Activated B cell treated with CpG ODN at 0.5 μM for 24 hours (primary cell): ENCODE results near the gene LIN9. TPM values are rescaled to one million over a fixed set of nuclear protein-coding genes. Genes with fewer than 3 reads are reported as not detected.

Source experiments
- ATAC-seq: fragments of 200-7000 bp; cut with Tn5 transposase; one replicate; pipeline ENCODE4 v1.10.0; 2021; ENCODE audit warnings: low read depth, mild to moderate bottlenecking, moderate library complexity
- CTCF ChIA-PET: fragments of 350-600 bp; sonication (Branson Sonifier 250); formaldehyde crosslinking; loops from one replicate; lab custom pipeline; 2021; ENCODE audit warnings: antibody characterized with exemption; lab: Charles Lee
- POLR2A ChIA-PET: fragments of 350-600 bp; sonication (Branson Sonifier 250); formaldehyde crosslinking; loops from one replicate; lab custom pipeline; 2021; ENCODE audit warnings: antibody characterized with exemption; lab: Charles Lee
- DNase-seq: peaks from one replicate; pipeline ENCODE4 v3.0.0; 2022
- H3K27ac Mint-ChIP-seq: one replicate; pipeline ENCODE4 v1.8.0; 2020; ENCODE audit warnings: mixed read lengths
- H3K27me3 Mint-ChIP-seq: one replicate; pipeline ENCODE4 v1.8.0; 2021; ENCODE audit warnings: mixed read lengths
- H3K36me3 Mint-ChIP-seq: one replicate; pipeline ENCODE4 v1.8.0; 2021; ENCODE audit warnings: low read depth, mixed read lengths
- H3K4me1 Mint-ChIP-seq: one replicate; pipeline ENCODE4 v1.8.0; 2021; ENCODE audit warnings: mixed read lengths
- H3K4me3 Mint-ChIP-seq: one replicate; pipeline ENCODE4 v1.8.0; 2020; ENCODE audit warnings: mild to moderate bottlenecking, mixed read lengths
- H3K9me3 Mint-ChIP-seq: one replicate; pipeline ENCODE4 v1.8.0; 2020; ENCODE audit warnings: mixed read lengths
- intact Hi-C: fragments of 100-400 bp; cut with micrococcal nuclease; formaldehyde crosslinking; loops from one replicate; pipeline ENCODE4 v1.15.1; 2024
- total RNA-seq: library from RNA; stranded (reverse); gene quantifications from 2 replicates; pipeline ENCODE4 v1.2.3, GENCODE V29; 2022
- TF ChIP-seq, protein P1 (sequence below): fragments of 200-600 bp; IDR thresholded peaks from one replicate; pipeline ENCODE4 v1.8.0; 2022; ENCODE audit warnings: antibody characterized with exemption, mild to moderate bottlenecking

LIN9 gene
- total RNA-seq, 1 donor from 2014 or later: 4.5 TPM

DNA sequence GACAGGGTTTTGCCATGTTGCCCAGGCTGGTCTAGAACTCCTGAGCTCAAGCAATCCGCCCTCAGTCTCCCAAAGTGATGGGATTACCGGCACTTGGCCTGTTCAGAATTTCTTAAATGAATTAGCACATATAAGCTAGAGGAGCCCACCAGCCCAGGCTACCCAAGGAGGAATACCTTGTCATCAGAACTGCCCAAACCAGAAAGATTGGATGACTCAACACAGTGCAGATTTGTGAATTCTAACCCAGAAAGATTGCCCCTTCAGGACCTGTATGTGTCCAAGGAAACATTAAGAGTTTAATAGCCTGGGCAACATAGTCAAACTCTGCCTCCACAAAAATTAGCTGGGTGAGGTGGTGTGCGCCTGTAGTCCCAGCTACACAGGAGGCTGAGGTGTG, 14.0 kb upstream of the LIN9 start:
- CTCF ChIA-PET: no interaction called here
- H3K9me3 Mint-ChIP-seq: peaks cover 4% of the 10 kb centered on the region
- no peak for DNase-seq
- no peak for ATAC-seq
- POLR2A ChIA-PET: interaction anchor here (0.6 kb wide), 1 partner anchor 10 kb away, joined by 5 read pairs; no protein-coding TSS in a partner anchor
- no peak overlapping the region for H3K4me3 Mint-ChIP-seq
- TF ChIP-seq, protein P1, sequence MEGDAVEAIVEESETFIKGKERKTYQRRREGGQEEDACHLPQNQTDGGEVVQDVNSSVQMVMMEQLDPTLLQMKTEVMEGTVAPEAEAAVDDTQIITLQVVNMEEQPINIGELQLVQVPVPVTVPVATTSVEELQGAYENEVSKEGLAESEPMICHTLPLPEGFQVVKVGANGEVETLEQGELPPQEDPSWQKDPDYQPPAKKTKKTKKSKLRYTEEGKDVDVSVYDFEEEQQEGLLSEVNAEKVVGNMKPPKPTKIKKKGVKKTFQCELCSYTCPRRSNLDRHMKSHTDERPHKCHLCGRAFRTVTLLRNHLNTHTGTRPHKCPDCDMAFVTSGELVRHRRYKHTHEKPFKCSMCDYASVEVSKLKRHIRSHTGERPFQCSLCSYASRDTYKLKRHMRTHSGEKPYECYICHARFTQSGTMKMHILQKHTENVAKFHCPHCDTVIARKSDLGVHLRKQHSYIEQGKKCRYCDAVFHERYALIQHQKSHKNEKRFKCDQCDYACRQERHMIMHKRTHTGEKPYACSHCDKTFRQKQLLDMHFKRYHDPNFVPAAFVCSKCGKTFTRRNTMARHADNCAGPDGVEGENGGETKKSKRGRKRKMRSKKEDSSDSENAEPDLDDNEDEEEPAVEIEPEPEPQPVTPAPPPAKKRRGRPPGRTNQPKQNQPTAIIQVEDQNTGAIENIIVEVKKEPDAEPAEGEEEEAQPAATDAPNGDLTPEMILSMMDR: no peak
- no peaks in the 10 kb centered on the region for H3K4me1 Mint-ChIP-seq
- H3K27ac Mint-ChIP-seq: no peak overlapping the region
- peaks cover 2% of the 10 kb centered on the region for H3K27me3 Mint-ChIP-seq
- intact Hi-C loops: no loop called here
- H3K36me3 Mint-ChIP-seq: no peaks in the 10 kb centered on the region

DNA sequence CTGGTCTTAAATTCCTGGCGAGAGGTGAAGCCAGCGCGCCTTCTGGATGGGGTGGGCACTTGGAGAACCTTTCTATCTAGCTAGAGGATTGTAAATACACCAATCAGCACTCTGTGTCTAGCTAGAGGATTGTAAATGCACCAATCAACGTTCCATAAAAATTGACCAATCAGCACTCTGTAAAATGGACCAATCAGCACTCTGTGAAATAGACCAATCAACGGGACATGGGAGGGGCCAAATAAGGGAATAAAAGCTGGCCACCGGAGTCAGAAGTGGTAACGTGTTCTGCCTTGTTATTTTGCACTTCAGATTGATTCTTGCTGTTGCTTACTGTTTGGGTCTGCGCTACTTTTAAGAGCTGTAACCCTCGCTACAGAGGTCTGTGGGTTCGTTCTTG, 12.0 kb upstream of the LIN9 start:
- TF ChIP-seq, protein P1: no peak
- DNase-seq (no peak), ATAC-seq (no peak)
- Mint-ChIP-seq H3K4me3 (no peak overlapping the region), H3K27ac (no peak overlapping the region), H3K27me3 (peaks cover 2% of the 10 kb centered on the region), H3K36me3 (no peaks in the 10 kb centered on the region), H3K9me3 (peaks cover 4% of the 10 kb centered on the region), H3K4me1 (no peaks in the 10 kb centered on the region)
- ChIA-PET POLR2A (no interaction called here), CTCF (no interaction called here)
- intact Hi-C loops: no loop called here

DNA sequence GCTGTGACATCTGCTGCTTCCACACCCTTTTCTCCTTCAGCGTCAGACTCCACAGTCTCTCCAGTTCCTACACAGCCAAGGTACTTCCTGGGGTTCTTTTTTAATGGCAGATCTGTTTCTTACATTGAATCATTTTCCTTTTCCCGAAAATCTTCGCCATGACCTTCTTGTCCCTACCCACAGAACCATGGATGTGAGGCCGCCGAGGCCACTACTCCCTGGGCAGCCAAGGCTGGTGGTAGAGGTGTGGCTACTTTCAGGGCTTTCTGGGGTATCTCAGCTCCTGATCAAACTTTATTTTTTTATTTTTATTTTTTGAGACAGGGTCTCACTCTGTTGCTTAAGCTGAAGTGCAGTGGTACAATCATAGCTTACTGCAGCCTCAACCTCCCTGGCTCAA, 9.5 kb upstream of the LIN9 start:
- CTCF ChIA-PET: no interaction called here
- intact Hi-C loops: no loop called here
- no peak overlapping the region for H3K27ac Mint-ChIP-seq
- H3K36me3 Mint-ChIP-seq: no peaks in the 10 kb centered on the region
- ATAC-seq (no peak), DNase-seq (no peak)
- H3K27me3 Mint-ChIP-seq: peaks cover 2% of the 10 kb centered on the region
- H3K9me3 Mint-ChIP-seq: peaks cover 4% of the 10 kb centered on the region
- H3K4me3 Mint-ChIP-seq: no peak overlapping the region
- TF ChIP-seq, protein P1: no peak
- no peaks in the 10 kb centered on the region for H3K4me1 Mint-ChIP-seq
- POLR2A ChIA-PET: no interaction called here

DNA sequence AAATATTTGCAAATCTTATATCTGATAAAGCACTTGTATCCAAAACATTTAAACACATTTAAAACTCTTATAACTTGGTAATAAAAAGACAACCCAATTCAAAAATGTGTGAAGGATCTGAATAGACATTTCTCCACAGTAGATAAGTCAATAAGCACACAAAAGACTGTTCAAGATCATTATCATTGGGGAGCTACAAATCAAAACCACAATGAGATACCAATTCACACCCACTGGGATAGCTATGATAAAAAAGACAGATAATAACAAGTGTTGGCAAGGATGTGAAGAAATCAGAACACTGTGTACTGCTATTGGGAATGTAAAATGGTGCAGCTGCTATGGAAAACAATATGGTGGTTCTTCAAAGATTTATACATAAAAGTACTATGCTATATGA, 5.1 kb upstream of the LIN9 start:
- intact Hi-C loops: no loop called here
- no peak for ATAC-seq
- ChIA-PET CTCF (interaction anchor here (1.4 kb wide), 1 partner anchor 19 kb away, joined by 4 read pairs; no protein-coding TSS in a partner anchor), POLR2A (no interaction called here)
- peaks cover 4% of the 10 kb centered on the region for H3K27me3 Mint-ChIP-seq
- DNase-seq: no peak
- H3K4me1 Mint-ChIP-seq: peaks cover 2% of the 10 kb centered on the region
- H3K9me3 Mint-ChIP-seq: no peaks in the 10 kb centered on the region
- TF ChIP-seq, protein P1: no peak
- no peak overlapping the region for H3K4me3 Mint-ChIP-seq
- no peak overlapping the region for H3K27ac Mint-ChIP-seq
- no peaks in the 10 kb centered on the region for H3K36me3 Mint-ChIP-seq

DNA sequence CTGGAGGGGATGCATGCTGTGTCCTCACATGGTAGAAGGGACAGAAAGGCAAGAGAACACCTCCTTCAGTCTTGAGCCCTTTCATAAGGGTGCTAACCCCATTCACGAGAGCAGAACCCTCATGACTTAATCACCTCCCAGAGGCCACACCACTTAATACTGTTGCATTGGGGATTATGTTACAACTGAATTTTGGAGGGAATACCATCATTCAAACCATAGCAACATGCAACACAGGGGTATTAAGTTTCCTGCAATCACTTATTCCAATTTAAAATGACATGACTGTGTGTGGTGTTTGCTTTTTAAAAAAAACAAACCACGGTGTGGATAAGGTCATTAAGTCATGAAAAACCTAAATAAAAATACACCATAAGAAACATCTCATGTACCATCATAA, 3.1 kb upstream of the LIN9 start:
- ChIA-PET CTCF (no interaction called here), POLR2A (interaction anchor here (0.7 kb wide), 1 partner anchor 92 kb away, joined by 4 read pairs; no protein-coding TSS in a partner anchor)
- intact Hi-C loops: no loop called here
- peaks cover 4% of the 10 kb centered on the region for H3K27me3 Mint-ChIP-seq
- H3K27ac Mint-ChIP-seq: no peak overlapping the region
- no peaks in the 10 kb centered on the region for H3K36me3 Mint-ChIP-seq
- H3K4me3 Mint-ChIP-seq: no peak overlapping the region
- ATAC-seq (no peak), DNase-seq (no peak)
- peaks cover 7% of the 10 kb centered on the region for H3K4me1 Mint-ChIP-seq
- no peaks in the 10 kb centered on the region for H3K9me3 Mint-ChIP-seq
- TF ChIP-seq, protein P1: no peak
